Urothelium cell line (cell line): ENCODE data around the gene KCNMA1.
A peak's percentile ranks its signal among the peaks of the same experiment; 100 is the strongest.

Source experiments
- DNase-seq: peaks from one replicate; pipeline ENCODE4 v3.0.0; 2011; ENCODE audit warnings: low spot score, mixed read lengths
- FAIRE-seq: peaks from 2 replicates; lab custom pipeline; 2011; peaks lifted over from hg19 to GRCh38; lab: Jason Lieb, UNC

The KCNMA1 gene

GRCh38 chr10:77049896-77050295 is 587.7 kb downstream of the KCNMA1 start:
- FAIRE-seq (no peak), DNase-seq (peak; percentile 17)

GRCh38 chr10:77049146-77049545 is 588.5 kb downstream of the KCNMA1 start:
- DNase-seq (no peak), FAIRE-seq (peak; percentile 13)

GRCh38 chr10:77045085-77045484 is 592.5 kb downstream of the KCNMA1 start:
- DNase-seq (no peak), FAIRE-seq (no peak)

DNA sequence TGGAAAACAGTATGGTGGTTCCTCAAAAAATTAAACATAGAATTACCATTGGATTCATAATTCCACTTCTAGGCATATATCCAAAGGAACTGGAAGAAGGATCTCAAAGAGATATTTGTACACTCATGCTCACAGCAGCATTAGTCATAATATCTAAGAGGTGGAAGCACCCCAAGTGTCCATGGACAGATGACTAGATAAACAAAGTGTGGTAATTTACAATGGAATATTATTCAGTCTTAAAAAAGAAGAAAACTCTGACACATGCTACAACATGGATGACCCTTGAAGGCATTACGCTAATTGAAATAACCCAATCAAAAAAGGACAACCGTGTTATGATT is 594.2 kb downstream of the KCNMA1 start:
- no peak for DNase-seq
- no peak for FAIRE-seq

GRCh38 chr10:77042706-77043419 is 594.7 kb downstream of the KCNMA1 start:
- no peak for DNase-seq
- FAIRE-seq = no peak

DNA sequence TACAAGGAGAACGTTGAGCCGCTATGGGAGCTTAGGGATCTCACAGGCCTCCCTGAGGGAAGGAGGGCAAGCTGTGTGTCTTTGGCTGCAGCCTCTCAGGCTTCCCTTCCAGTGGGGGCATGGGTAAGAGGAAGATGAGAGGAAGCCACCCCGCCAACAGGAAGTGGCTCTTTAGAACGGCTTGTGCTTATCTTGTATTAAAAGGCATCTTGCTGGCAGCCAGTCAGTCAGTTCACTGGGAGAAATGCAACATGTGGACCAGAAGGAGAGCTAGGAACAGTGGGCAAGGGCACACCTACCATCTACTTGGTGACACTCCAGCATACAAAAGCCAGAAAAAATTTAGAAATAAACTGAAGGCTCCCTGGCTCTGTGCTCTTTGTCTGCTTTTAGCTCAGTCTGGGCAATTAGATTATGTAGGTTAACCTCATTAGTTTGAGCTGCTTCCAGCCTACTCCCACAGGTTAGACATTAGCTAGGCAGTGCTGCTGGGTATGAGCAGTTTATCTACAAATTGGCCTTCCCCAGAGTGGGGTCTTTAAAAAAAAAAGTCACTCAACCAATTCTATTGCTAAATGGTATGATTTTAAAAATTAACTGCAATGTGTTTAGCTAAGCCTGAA is 595.9 kb downstream of the KCNMA1 start:
- DNase-seq = no peak

GRCh38 chr10:77038407-77038806 is 599.2 kb downstream of the KCNMA1 start:
- no peak for DNase-seq
- FAIRE-seq = no peak

More for the DNA sequence above, 595.9 kb downstream of the KCNMA1 start:
- FAIRE-seq = no peak

DNA sequence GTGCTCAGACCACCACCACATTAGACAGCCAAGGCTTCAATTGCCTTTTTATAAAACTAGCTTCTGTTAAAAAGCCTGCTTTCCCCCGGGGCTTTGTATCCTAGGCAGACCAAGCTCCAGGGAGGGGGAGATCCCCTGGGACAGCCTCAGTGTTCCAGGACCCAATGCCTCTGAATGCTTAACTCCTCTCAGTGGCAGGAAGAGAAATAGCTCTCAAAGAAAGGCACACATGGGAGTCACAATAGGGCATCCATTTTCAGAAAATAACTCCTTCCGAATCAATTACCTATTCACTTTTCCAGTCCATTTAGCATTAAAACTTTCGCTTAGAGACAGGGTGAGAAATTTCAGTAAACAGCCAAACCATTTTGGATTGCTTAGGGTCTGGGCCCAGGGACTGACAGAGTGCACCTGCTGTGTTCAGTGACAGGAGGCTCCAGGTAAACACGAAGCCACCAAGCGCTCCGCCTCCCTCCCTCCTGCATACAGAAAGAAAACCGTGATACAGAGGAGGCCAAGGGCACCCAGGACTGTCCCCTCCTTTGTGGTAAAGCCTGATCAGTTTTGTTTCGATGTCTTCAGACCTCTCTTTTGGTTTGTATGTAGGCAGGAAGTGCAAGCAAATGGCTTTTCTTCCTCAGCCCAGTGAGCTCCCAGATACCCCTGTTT is 599.7 kb downstream of the KCNMA1 start:
- no peak for DNase-seq
- FAIRE-seq = no peak

DNA sequence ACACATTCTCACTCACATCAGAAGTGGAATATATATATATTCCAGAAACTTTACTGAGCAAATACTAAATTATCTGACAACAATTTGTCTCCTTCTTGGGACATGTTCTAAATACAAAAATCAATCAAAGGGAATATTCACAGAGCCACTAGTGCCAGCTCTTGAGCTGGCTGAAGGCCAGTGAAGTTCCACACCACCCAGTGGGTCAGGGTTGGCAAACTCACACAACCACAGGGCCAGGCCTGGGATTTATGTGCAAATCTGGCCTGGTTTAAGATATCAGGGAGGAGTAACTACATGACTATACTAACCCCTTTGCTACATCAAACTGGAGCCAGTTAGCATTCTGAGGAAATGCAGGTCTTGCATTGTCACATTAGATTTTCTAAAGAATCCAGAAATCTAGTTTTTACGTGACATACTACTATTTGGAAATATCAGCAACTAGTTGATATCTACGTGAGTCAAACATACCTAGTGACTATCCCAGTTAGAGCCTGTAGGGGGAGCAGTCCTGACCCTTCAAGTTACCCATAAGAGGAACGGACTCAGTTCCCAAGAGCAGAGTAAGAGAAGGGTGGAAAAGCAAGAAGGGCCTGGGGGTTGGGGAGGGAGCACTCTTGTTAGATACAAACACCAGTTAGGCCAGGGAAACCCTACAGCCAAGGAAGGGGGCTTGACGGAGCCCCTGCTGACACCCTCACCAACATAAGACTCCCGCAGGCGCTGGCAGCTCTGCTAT is 600.4 kb downstream of the KCNMA1 start:
- DNase-seq (peak; percentile 17), FAIRE-seq (no peak)

DNA sequence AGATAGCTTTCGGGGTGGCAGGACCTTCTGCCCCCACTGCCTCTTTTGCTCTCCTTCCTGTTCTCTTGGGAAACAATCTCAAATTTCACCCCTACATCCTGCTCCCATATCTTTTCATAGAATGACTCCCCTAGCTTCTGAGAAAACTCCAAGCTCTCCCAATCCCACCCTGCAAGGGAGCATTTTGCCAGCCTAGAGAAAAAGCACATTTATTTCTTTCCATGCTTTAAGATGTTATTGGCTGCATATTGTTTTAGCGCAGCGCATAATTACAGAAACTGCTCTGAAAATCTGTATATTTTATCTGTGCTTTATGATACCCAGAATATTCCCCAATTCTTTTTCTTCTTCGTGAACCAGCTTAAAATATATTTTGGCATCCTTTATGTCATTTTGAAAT is 601.3 kb downstream of the KCNMA1 start:
- DNase-seq = no peak

DNA sequence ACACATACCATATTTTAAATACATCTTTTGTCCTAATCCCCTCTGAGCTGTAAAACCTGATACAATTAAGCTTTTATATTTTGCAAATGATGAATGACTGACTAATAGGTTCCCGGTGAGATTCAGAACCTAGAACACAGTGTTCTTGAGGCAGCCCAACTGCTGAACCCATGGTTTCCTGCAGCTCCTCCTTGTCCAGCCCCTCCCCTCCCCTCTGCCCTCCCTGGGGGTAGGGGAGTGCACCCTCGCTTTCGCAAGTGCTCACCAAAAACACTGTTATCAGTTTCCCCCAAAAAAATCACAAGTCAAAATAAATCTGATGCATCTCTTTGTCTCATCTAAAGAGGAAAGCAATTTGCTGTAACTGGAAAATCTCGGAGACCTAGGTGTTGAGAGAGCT is 602.8 kb downstream of the KCNMA1 start:
- DNase-seq (no peak), FAIRE-seq (no peak)

More for the DNA sequence above, 601.3 kb downstream of the KCNMA1 start:
- no peak for FAIRE-seq

GRCh38 chr10:77034240-77034639 is 603.4 kb downstream of the KCNMA1 start:
- FAIRE-seq (no peak), DNase-seq (no peak)

- no peak for DNase-seq
- FAIRE-seq = no peak
These were observed 605.4 kb downstream of the KCNMA1 start for GRCh38 chr10:77032188-77032570.

- FAIRE-seq (no peak), DNase-seq (no peak)
These were observed 605.9 kb downstream of the KCNMA1 start for GRCh38 chr10:77031531-77032187.

GRCh38 chr10:77030974-77031373 is 606.6 kb downstream of the KCNMA1 start:
- no peak for DNase-seq
- no peak for FAIRE-seq

DNA sequence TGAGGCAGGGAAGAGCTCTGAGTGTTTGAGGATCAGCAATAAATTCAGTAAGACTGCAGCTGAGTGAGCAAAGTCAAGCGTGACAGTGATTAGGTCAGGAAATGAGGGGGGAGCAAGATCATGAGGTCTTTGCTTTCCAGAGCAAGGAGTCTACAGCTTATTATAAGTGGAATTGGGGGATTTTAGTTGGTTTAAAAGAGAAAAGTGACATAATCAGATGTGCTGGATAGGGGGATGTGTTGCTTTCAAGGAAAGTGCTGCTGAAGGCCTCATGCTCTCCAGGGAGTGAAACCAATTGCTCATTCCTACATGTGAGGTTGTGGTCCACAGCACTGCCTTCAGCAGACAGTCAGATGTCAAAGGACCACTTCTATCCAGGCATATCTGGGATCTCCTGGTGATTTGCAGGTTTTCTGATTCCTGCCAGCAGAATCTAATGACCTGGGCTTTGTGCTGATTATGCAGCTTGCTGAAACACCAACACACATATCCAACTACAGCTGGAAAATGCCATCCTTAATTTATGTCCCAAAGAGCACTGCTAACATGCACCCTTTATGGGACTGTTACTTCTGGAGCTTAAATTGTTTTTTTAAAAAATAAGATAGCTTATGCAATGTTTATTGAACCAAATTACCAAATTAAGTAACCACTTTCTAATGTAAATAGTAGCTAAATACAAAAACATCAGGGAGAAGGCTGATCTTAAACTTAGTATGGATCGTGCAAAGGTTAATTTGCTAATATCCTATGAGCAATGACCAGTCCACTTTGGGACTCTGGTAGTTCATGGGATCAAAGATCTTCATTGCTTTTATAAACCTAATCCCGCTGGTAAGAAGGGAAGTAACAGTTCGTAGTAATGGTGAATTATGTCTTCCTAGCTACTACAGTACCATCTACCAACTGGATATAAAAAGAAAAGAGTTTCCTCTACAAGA is 607.6 kb downstream of the KCNMA1 start:
- FAIRE-seq (no peak), DNase-seq (no peak)

DNA sequence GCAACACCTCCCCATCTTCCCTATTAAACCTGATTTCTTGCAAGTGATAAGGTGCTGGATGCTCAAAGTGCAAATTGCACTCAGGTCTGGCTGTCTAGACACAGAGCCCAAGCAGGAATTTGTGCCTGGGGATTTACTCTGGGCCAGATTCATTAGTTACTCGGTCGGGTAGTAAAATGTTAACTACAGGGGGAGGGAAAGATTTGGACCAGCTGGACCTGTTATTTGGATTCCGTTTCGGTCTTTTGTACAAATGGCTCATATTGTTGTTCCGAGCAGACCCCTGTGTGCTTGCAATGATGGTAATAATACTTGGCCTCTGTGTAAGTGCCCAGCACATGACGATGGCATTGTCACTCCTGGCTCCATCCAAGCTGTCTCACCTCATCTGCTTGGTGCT is 609.6 kb downstream of the KCNMA1 start:
- DNase-seq (no peak), FAIRE-seq (no peak)

DNA sequence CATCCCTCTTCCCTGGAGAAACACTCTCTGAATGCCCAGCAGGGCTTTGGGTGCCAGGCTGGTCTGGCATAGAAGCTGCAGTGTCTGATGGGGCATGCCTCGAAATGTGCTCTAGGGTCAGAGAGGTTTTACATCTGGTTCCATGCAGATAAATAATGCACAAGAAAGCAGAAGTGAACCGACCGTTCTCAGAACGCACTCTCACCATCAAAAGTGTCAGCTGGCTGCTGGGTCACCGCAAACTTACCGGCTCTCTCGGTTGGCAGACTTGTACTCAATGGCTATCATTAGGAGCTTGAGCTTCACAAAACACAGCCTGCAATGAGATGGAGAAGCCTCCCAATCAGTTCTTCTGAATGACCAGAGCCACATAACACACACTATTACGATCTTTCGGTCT is 610.0 kb downstream of the KCNMA1 start:
- no peak for DNase-seq
- FAIRE-seq = no peak

DNA sequence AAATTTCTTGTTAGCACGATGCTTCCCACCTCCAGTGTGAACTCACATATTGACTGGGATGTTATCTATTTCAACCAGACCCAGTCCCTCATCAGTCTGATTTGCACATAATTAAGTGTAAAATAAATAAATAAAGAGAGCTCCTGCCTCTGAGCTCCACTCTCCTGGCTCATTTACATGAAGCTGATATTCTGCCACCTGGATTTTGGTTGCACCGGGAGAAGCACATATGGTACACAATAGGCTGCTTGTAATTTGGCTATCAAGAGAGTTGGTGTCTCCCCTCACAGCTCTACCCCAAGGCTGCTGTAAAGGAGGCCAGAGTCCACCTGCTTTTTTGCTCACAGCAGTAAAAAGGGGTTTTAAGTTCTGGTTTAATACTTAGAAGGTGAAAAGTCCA is 610.5 kb downstream of the KCNMA1 start:
- DNase-seq (no peak), FAIRE-seq (no peak)

- DNase-seq (no peak), FAIRE-seq (peak; percentile 17)
These were observed 611.5 kb downstream of the KCNMA1 start for GRCh38 chr10:77026148-77026547.
